GM21526 (cell line): ENCODE measurements around the gene ZNF692.
"Not testable (repeated sequence)": the region's sequence is repeated elsewhere in the genome, so short reads cannot be mapped to it uniquely, and the experiment has no call there.

Experiments
- ATAC-seq: cut with Tn5 transposase; IDR thresholded peaks from one replicate; pipeline ENCODE4 v1.9.1; 2021; ENCODE audit warnings: moderate library complexity; ENCODE audit not compliant: unreplicated experiment, low FRiP score

ZNF692 gene

GRCh38 chr1:248850536-248851251, 8.2 kb downstream of the ZNF692 start:
- no peak for ATAC-seq

DNA sequence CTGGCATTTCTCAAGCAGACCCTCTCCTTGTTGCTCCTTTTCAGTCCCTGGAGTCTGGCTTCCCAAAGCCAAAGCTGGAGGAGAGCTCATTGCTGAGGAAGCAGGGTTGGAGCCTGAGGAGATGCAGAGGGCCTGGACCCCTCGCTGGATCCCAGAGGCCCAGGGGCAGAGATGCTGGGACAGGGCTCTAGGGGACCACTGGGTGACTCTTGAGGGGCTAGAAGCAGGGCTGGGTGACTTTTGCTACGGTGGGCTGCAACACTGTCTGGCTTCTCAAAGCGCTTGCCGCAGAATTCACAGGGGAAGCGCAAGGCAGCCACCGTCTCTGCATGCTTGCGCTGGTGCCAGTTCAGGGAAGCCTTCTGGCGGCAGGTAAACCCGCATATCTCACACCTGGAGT, 8.8 kb downstream of the ZNF692 start:
- ATAC-seq = no peak

DNA sequence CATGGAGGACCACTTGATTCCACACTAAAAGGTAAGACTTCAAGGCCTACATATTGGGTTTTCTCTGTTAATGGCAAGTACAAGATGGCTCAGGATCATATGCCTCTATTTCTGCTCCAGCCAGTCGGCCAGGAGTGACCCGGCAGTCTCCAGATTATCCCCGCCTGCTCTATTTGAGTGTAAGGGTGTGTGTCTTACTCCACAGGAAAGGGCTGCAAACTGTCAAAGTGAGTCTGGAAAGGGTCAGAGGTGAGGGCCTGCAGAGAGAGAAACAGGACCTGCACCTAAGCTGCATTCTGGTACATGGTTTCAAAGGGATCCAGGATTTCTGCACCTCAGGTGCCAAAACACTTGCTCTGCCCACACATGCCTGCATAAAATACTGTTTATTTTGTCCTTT, 9.2 kb downstream of the ZNF692 start:
- ATAC-seq = no peak

- ATAC-seq = no peak
Measured at GRCh38 chr1:248849152-248849551, 9.7 kb downstream of the ZNF692 start.

DNA sequence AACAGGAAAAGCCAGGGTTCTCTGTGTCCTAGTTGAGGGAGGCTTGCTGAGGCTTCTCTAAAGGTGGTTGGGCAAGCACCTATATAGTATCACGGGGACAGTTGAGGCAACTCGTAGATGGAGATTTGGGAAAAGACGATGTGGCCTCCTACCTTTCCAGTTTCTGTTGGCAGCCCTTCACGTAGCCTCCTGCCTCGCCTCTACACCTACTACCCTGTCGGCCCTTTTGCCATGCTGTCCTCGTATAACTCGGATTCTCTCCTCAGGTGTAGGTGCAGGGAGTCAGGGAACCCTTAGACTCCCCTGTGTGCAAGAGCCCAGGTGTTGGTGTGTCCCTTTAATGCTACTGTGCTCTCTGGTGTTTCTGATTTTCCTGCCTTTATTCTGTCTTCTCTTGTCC, 10.3 kb downstream of the ZNF692 start:
- ATAC-seq = no peak

DNA sequence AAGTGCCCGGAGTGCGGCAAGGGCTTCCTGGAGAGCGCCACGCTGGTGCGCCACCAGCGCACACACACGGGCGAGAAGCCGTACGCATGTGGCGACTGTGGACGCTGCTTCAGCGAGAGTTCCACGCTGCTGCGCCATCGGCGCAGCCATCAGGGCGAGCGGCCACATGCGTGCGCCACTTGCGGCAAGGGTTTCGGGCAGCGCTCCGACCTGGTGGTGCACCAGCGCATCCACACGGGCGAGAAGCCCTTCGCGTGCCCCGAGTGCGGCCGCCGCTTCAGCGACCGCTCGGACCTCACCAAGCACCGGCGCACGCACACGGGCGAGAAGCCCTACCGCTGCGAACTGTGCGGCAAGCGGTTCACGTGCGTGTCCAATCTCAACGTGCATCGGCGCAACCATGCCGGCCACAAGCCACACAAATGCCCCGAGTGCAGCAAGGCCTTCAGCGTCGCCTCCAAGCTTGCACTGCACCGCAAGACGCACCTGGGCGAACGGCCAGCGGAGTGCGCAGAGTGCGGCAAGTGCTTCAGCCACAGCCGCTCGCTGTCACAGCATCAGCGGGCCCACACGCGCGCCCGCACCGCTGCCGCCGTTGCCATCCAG, 10.8 kb downstream of the ZNF692 start:
- no peak for ATAC-seq

GRCh38 chr1:248847181-248847955, 11.5 kb downstream of the ZNF692 start:
- ATAC-seq = no peak

DNA sequence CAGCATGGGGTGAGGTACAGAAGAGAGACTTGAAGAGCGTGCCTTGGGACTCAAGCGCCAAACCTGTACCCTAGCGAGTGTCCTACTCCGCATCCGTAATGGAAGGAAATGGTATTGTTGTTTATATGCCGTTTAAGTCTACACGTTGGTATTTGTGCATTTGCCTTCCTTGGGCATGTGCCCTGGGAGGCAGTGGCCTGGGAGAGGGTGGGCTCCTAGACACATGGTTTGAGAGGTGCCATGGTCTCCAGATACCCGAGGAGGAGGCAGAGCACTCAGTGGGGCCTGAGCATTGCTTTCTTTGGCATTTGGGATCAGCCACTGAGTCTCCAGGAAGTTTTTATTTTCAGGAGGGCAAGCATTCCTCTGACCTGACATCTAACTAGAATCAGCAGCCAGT, 14.4 kb downstream of the ZNF692 start:
- ATAC-seq = no peak

- ATAC-seq = no peak
Measured at GRCh38 chr1:248843687-248844086, 15.2 kb downstream of the ZNF692 start.

DNA sequence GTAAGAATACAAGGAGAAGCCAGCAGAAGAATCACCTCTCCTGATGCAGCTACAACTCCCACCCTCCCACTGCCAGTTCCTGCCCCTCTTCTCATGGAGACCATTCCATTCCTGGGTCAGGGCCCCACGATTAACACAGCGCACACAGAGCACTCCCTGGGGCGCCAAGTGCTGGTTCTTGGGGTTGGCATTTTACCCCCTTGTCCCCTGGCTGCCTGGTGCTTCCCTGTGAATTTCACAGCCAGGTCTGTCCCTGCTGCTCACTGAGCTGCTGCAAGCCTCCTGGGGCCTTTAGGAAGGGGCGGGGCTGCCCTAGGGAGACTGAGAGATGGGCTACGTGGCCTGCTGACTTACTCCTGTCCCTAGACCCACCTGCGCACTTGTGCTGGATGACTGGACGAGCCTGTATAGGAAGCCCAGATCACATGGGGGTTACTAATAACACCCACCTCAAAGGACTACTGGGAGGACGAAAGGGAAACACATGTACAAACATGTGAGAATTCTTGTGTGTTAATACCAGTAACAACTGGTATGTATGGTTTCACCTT, 16.0 kb downstream of the ZNF692 start:
- peak; percentile 34 for ATAC-seq

GRCh38 chr1:248841702-248842395, 17.0 kb downstream of the ZNF692 start:
- no peak for ATAC-seq

DNA sequence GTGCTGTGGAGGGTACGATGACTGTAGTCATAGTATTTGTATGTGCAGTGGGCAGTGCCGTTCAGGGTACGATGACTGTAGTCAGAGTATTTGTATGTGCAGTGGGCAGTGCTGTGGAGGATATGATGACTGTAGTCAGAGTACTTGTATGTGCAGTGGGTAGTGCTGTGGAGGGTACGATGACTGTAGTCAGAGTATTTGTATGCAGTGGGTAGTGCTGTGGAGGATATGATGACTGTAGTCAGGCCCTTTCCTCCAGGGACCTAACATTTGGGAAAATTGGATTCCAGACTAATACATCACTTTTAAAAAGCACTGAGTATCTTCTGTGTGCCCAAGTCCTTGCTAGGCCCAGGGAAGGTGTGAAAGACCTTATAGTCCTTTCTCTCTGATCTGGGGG, 17.9 kb downstream of the ZNF692 start:
- no peak for ATAC-seq

- ATAC-seq = no peak
Measured at GRCh38 chr1:248839168-248839555, 19.7 kb downstream of the ZNF692 start.

DNA sequence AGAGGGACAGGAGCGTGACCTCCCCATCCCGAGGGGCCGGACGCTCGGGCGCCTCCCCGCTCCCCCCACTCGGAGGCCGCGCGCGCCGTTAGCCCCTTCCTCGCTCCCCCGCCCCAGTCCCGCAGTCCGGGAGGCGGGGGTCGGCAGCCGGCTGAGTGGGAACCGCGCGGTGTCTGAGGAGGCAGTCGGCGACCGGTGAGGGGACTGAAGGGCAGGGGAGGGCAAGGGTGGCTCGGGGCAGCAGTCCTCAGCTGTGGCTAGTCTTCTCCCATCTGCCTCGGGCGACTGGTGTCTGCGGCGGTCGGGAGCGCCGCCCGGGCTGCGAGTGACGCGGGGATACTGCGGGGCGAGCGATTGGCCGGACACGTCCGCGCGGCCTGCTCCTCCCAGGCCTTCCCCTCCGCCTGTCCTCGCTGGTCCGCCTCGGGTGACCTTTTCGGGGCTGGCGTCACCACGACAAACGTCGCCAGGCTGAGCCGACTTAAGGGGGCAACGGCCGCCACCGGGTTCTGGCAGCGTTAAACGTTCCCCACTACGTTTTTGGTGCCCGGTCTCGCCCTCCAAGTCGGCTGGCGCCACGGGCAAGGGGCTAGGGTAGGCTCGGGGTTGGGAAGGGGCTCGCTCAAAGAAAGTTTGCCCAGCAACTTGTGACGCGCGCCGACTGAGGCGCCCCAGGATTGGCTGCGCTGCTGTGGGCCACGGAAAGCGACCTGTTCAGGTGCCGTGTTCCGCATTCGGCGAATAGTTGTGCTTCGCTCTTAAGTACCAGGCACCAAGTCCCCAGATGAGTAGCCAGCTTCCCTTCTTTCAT, 20.3 kb downstream of the ZNF692 start:
- peak; percentile 63 for ATAC-seq

DNA sequence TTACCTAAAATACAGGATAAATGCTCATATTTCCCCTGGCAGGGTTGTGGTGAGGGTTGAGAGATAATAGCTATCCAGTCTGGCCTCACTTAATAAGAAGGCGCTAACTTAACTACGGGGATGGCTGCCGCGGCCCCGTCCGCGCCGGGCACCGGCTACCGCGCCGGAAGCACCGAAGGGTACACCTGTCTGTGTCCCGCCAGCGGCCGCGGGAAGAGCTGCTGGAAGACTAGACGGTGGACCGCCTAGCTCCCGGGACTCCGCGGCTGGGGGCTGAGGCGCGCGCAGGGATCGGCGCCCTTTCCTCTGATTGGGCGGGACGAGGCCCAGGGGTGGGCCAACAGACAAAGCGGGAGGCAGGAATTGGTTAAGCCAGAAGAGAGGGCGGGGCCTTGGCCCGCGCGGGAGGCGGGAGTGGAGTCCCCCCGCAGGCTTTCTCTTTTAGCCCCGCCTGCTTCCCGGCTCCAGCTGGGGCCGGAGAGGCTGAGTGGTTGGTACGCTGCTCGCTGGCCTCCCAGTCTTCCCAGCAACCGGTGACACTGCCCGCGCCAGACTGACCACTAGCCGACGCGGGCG, 21.0 kb downstream of the ZNF692 start, which contains the start of gene ZNF672:
Gene ZNF672, plus strand, starts transcription at position 444 of the 576 bp plus-strand sequence. CDS start 9,051 bp downstream, outside the sequence.
- ATAC-seq = peak; percentile 83

DNA sequence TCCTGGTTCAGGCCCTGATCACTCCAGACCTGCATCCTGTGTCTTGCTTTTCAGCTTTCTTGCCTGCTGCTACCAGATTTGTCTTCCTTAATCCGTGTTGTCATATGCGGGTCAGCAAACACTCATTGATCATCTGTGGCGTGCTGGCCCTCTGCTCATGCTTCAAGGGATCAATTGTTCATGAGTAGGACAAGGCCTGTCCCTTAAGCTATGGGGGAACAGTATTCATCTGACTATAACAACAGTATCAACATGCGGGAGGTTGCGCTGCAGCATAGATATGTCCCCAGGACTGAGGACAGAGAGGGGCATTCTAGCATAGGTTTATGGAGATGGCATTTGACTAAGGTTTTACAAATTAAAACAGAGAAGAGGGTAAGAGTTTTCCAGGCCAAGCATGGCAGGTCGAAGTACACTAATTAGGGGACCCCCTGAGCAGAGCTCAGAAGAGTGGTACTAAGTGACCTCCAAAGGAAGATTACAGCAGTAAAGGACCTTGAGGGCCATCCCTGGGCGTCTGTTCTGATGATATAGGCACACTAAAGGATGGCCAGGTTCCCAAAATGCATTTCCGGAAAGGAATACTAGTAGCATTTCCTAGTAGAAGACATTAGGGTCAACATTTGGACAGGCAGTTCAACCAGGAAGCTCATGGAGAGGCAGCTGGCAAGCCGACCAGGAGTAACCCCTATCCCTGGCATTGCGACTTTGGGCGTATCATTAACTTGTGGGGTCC, 21.7 kb downstream of the ZNF692 start:
- no peak for ATAC-seq

- no peak for ATAC-seq
Measured at GRCh38 chr1:248834343-248834940, 24.4 kb downstream of the ZNF692 start.

GRCh38 chr1:248831842-248832241, 27.0 kb downstream of the ZNF692 start:
- ATAC-seq = no peak

- ATAC-seq = not testable (repeated sequence)
Measured at GRCh38 chr1:248830718-248831017, 28.2 kb downstream of the ZNF692 start.
